Peyer's patch (tissue), 4 donors: ENCODE results near the gene KLHL2.

Experiments used
- POLR2A ChIP-seq, 2 donors: fragments of 450-650 bp; IDR thresholded peaks; one replicate each; pipeline ENCODE4 v1.5.1; 2017; ENCODE audit warnings: antibody characterized with exemption in 2 of 2, mild to moderate bottlenecking in 2 of 2, moderate library complexity in 2 of 2
- TF ChIP-seq, protein P1 (sequence below), 6 experiments: fragments of 450-650 bp in 4 of 6; fragments of 200-600 bp in 2 of 6; sonication (generic) in 1 of 6; IDR thresholded peaks; one replicate each; pipeline ENCODE4 v1.5.1; 2017 to 2019; ENCODE audit warnings: antibody characterized with exemption in 6 of 6, mild to moderate bottlenecking in 3 of 6, moderate library complexity in 1 of 6

DNA sequence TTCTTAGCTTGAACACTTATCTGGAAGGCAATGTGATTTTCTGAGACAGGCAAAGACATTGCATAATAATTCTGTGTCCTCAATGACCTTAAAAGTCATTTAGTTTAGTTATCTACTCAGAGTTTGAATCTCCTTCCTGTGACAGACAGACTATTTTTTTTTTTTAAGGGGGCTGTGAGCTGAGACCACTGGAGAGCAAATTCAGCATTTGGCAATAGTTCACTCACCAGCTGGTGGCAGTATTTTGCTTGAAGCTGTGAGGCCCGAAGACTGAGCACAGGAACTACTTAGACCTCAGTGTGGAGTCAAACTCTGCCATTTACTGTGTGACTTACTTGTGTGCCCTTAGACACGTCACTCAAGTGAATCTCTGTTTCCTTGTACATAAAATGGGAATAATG, 148.5 kb downstream of the KLHL2 start:
- TF ChIP-seq, protein P1, sequence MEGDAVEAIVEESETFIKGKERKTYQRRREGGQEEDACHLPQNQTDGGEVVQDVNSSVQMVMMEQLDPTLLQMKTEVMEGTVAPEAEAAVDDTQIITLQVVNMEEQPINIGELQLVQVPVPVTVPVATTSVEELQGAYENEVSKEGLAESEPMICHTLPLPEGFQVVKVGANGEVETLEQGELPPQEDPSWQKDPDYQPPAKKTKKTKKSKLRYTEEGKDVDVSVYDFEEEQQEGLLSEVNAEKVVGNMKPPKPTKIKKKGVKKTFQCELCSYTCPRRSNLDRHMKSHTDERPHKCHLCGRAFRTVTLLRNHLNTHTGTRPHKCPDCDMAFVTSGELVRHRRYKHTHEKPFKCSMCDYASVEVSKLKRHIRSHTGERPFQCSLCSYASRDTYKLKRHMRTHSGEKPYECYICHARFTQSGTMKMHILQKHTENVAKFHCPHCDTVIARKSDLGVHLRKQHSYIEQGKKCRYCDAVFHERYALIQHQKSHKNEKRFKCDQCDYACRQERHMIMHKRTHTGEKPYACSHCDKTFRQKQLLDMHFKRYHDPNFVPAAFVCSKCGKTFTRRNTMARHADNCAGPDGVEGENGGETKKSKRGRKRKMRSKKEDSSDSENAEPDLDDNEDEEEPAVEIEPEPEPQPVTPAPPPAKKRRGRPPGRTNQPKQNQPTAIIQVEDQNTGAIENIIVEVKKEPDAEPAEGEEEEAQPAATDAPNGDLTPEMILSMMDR (IDR thresholded peaks at IDR 0.05) = peak in 4 of 6 experiments; percentile 20 to 69 (median 55)
- TF ChIP-seq POLR2A (IDR thresholded peaks at IDR 0.05) = no peak
